GM12878 (cell line): Measurements from ENCODE around the gene SSH3.

ENCODE experiments used
- BACH1 ChIP-seq: fragments of 450-650 bp; IDR thresholded peaks from 2 replicates; pipeline ENCODE4 v1.6.1; 2017; ENCODE audit warnings: mild to moderate bottlenecking, borderline replicate concordance
- CTCF ChIP-seq, 3 experiments: IDR thresholded peaks in 2 of 3; conservative IDR thresholded peaks in 1 of 3; 2 replicates each; pipeline ENCODE4 v1.5.1; 2011; ENCODE audit warnings: low read depth in 3 of 3, low read length in 3 of 3, mild to moderate bottlenecking in 3 of 3, control low read depth in 2 of 3, moderate library complexity in 2 of 3, inconsistent platforms in 1 of 3, mixed read lengths in 1 of 3; ENCODE audit not compliant: control insufficient read depth in 2 of 3, insufficient read depth in 1 of 3; ENCODE audit errors: extremely low read depth in 1 of 3
- HDAC2 ChIP-seq: fragments of 200-600 bp; sonication (generic); IDR thresholded peaks from 2 replicates; pipeline ENCODE4 v1.6.1; 2017
- POLR2A ChIP-seq: IDR thresholded peaks from 2 replicates; pipeline ENCODE4 v1.6.1; 2011; ENCODE audit warnings: low read depth, mild to moderate bottlenecking, low read length

- TF ChIP-seq HDAC2 (no peak), CTCF (IDR thresholded peaks at IDR 0.05 in 2 of 3, conservative IDR thresholded peaks at IDR 0.05 in 1 of 3; ENCODE audit: control insufficient read depth in 2 of 3, extremely low read depth in 1 of 3, insufficient read depth in 1 of 3, low read depth in 3 of 3, low read length in 3 of 3) (no peak), BACH1 (no peak), POLR2A (no peak)
These were observed 19.8 kb upstream of the SSH3 start for GRCh38 chr11:67283481-67283963.
